Nucleus accumbens (tissue), 56 donors: ENCODE results near the gene NSRP1.
"Not testable (repeated sequence)": the region's sequence is repeated elsewhere in the genome, so short reads cannot be mapped to it uniquely, and the experiment has no call there.

Experiments
- DNase-seq, 56 donors: peaks; one replicate each; lab custom pipeline; 2025; lab: John Stamatoyannopoulos, UW

NSRP1 gene

DNA sequence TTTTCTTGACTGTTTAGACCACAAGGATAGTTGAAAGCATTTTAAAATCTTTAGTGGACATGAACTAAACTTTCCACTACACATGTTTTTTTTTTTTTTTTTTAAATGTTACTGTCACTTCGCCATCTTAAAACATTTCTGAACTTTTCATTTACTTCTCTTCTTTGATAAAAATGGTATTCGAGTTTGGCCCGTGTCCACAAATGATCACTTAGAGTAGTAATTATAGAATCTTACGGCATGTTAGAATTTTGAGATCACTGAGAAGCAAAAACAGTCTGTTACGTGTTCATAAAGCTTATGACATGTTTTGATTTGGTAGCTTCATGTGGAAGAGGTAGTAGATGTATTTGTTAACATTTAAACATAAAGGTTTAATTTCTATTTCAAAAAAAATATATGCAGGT lies 1.1 kb downstream of the NSRP1 start:
- no peak for DNase-seq

- DNase-seq = not testable (repeated sequence)
These were observed 2.0 kb downstream of the NSRP1 start for GRCh38 chr17:30118635-30119034.

DNA sequence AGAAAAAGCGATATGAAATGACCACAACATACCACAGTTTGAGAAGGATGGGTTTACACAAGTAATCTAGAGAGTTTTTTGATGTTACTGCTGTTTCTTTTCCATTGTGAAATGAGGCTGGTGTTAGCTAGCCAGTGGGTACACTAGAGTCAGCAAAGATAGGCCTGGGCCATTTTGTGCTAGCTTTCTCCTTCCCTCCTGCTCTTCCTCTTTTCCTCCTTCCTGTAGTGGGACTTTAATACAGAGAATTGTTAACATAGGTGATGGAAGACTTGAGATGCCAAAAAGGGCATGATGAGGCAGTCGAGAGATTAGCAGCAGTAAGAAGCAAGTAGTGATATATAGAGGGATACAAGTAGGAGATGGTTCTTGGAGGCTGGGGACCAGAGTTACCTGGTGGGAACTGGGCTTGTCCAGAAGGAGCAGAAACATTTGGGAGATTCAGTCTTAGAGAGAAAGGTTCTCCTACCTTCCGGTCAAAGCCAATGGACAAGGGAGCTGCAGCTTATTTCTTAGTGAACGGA lies 7.7 kb downstream of the NSRP1 start:
- DNase-seq = no peak

- no peak for DNase-seq
These were observed 13.5 kb downstream of the NSRP1 start for GRCh38 chr17:30130121-30130520.

- no peak for DNase-seq
These were observed 16.0 kb downstream of the NSRP1 start for GRCh38 chr17:30132615-30133014.

DNA sequence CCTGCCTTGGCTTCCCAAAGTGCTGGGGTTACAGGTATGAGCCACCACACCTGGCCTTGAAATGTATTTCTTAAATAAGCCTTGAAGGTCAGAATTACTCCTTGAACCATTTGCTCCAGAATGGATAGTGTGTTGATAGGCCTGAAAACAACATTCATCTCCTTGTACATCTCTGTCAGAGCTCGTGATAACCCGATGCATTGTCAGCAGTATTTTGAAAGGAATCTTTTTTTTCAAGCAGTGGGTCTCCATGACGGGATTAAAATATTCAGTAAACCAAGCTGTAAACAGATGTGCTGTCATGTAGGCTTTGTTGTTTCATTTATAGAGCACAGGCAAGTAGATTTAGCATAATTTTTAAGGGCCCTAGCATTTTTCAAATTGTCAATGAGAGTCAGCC lies 16.6 kb downstream of the NSRP1 start:
- no peak for DNase-seq

DNA sequence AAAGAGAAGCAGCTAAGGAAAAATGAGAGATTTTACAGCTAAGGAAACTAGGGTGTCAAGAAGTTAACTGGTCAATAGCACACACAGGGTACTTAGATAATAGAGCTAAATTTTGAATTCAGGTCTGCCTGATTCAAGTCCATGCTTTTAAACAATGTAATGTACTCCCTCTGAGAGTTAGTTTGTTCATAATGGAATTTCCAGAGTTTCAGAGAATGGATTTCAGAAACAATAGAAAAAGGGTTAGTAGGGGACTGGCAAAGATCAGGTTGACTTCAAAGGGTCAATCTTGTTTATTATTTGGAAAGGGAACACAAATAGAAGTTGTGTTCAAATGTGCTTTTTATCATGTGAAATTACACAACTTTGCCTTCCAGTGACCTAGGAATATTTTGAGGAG lies 17.9 kb downstream of the NSRP1 start:
- no peak for DNase-seq

GRCh38 chr17:30137158-30137557 lies 20.5 kb downstream of the NSRP1 start:
- no peak for DNase-seq

DNA sequence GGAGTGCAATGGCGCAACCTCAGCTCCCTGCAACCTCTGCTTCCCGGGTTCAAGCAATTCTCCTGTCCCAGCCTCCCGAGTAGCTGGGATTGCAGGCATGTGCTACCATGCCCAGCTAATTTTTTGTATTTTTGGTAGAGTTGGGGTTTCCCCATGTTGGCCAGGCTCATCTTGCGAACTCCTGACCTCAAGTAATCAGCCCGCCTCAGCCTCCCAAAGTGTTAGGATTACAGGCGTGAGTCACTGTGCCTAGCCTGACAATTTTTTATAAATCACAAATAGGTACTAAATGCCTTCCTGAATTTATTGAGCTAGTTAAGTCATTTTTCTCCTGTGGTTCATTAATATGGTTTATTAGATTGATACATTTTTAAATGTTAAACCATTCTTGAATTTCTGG lies 31.2 kb downstream of the NSRP1 start:
- DNase-seq = not testable (repeated sequence)

- DNase-seq = no peak
These were observed 31.8 kb downstream of the NSRP1 start for GRCh38 chr17:30148376-30148775.

DNA sequence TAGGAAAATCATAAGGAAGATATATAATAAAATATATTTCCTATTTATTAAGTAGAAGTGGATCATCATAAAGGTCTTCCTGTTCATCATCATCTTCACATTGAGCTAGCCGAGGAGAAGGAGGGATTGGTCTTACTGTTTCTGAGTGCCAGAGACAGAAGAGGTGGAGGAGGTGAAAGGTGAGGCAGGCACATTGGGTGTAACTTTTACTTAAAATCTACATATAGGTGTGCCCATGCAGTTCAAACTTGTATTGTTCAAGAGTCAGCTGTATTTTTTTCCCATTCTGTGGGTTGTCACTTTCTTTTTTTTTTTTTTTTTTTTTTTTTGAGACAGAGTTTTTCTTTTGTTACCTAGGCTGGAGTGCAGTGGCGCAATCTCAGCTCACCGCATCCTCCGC lies 34.9 kb downstream of the NSRP1 start:
- no peak for DNase-seq

GRCh38 chr17:30153463-30153862 lies 36.8 kb downstream of the NSRP1 start:
- no peak for DNase-seq

DNA sequence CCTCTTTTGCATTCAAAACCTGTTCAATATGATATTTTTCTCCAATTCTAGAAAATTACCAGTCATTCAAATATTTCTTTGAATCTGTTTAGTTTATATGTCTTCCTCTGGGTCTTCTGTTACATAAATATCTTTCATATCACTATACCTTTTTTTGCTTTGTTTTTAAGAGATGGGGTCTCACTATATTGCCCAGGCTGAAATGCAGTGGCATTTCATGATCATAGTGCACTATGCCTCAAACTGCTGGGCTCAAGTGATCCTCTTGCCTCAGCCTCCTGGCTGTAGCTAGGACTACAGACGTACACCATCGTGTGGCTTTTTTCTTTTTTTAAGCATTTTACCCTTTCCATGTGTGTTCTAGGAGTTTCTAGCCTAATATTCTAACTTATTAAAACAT lies 38.8 kb downstream of the NSRP1 start:
- DNase-seq = no peak

- DNase-seq = no peak
These were observed 42.4 kb downstream of the NSRP1 start for GRCh38 chr17:30158896-30159625.

DNA sequence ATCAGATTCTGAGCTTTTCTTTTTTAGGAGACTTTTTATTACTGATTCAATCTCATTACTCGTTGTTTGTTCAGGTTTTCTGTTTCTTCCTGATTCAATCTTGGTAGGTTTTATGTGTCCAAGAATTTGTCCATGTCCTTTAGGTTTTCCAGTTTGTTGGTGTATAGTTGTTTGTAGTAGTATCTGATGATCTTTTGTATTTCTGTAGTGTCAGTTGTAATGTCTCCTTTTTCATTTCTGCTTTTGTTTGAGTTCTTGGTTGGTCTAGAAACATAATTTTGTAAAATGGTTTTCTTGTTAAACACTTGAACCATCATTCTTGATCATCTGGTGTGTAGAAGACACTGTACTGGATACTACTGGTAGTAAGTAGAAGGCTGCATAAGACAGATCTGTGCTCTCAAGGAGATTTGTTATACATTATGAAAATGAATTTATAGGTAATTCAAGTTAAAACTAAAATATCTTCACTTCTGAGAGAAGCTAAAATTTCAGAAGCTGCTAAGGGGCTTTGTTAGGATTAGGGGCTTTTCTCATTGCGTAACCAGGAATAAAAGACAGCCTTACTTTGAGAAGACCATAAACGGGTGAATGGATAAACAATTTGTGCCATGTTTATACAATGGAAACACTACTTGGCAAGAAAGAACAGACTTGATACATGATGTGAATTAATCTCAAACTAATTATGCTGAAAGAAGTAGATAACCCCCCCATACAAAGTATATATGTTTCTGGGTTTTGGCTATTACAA lies 44.0 kb downstream of the NSRP1 start:
- no peak for DNase-seq

DNA sequence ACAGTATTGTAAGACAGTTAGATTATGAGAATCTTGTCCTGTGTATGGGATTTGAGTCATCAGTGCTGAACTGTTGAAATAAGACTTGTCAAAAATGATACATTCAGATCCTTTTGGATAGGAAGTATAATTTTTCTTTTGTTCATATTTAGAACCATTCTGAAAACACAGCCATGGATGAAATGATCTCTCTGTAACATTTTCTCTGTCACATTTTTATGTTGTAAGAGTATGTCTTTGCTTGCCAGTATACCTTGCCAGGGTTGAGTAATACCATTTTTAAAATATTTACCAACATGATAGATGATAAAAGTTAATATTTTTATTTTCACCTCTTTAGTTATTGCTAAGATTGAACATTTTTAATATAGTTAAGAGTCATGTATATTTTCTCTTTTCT lies 45.0 kb downstream of the NSRP1 start:
- no peak for DNase-seq

DNA sequence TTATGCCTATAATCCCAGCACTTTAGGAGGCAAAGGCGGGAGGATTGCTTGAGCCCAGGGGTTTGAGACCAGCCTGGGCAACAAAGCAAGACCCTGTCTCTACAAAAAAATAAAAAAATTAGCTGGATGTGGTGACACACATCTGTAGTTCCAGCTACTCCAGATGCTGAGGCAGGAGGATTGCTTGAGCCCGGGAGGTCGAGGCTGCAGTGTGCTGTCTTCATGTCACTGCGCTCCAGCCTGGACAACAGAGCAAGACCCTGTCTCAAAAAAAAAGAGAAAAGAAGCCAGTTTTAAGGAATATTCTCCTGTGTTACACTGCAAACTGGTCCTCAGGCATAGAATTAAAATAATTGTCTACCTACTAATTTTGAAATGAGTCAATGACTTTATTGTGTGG lies 47.9 kb downstream of the NSRP1 start:
- no peak for DNase-seq

- no peak for DNase-seq
These were observed 48.5 kb downstream of the NSRP1 start for GRCh38 chr17:30165147-30165546.

DNA sequence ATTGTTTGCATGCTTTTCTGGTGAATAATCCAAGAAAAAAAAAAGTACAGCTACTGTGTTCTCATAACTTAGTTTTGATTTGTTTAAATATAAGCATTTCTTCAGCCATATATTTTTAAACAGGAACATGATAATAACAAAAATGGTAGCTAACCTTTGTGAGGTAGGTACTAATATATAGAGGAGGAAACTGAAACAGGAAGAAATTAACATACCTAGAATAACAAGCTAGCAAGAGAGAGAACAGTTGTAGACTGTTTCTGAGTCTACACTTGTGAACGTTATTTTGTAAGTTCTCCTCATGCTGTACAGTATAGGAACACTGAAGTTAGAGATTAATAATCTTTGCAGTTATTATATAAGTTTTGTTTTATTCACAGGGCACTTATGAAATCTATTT lies 49.3 kb downstream of the NSRP1 start:
- DNase-seq = no peak

GRCh38 chr17:30170415-30170987 lies 53.9 kb downstream of the NSRP1 start:
- no peak for DNase-seq

DNA sequence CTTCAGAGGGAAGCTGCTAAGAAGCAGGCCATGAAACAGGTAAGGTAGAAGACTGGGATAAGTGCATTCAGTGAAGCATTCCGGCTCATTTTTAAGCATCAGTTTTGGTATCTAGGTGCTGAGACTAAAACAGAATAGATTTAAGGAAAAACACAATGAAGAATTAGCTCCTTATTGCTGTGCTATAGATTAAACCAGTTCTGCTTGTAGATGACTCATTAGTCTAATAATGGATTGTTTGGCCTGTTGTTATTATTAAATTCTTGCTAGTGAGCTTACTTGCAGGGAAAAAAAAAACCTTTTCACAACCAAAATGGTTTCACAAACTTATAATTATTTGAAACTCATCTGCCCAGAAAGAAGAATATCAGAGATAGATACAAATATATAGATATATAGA lies 55.9 kb downstream of the NSRP1 start:
- no peak for DNase-seq

DNA sequence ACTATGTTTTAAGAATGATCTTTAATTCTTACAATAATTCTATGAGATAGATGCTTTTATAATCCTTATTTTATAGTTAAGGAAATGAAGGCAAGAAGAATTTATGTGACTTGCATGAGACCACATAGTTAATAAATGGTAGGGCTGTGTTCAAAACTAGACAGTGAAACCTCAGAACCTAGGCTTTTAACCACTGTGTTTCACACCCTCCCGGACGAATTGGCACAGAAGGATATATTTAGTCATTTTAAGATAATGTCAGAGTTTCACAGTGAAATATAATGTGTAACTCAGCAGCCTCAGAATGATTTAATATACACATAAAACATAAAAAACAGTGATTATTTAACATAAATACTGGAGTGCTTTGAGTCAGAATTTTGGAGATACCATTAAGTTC lies 57.0 kb downstream of the NSRP1 start:
- DNase-seq = no peak
